ENCODE results near the gene EPS15. TPM values are rescaled to one million over a fixed set of nuclear protein-coding genes. Genes with fewer than 3 reads are reported as not detected.
A peak's percentile ranks its signal among the peaks of the same experiment; 100 is the strongest.
"Not testable (repeated sequence)": the region's sequence is repeated elsewhere in the genome, so short reads cannot be mapped to it uniquely, and the experiment has no call there.

EPS15 gene
- total RNA-seq, 1 donor = 58.7 TPM

DNA sequence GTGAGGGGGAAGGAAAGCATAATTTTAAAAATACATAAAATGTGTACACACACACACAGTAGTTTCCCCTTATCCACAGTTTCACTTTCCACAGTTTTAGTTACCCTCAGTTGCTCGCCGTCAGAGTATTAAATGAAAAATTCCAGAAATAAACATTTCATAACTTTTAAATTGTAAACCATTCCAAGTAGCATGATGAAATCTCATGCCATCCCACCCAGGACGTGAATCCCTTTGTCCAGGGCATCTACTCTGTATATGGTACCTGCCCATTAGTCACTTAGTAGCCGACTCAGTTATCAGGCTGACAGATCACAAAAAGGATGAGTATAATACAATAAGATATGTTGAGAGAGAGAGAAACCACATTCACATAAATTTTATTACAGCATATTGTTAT is 36.2 kb downstream of the EPS15 start:
- H3K4me3 ChIP-seq (ENCODE audit: low read depth, low read length) = no peak overlapping the region
- peak; percentile 80 for DNase-seq (ENCODE audit: low read depth)
- no peak for TF ChIP-seq CTCF (IDR thresholded peaks at IDR 0.05; ENCODE audit: insufficient read depth, low read depth, low read length)

- peak; percentile 46 for DNase-seq (ENCODE audit: low read depth)
- H3K4me3 ChIP-seq (ENCODE audit: low read depth, low read length) = not testable (repeated sequence)
These were observed 44.0 kb downstream of the EPS15 start for GRCh38 chr1:51474832-51475620.

DNA sequence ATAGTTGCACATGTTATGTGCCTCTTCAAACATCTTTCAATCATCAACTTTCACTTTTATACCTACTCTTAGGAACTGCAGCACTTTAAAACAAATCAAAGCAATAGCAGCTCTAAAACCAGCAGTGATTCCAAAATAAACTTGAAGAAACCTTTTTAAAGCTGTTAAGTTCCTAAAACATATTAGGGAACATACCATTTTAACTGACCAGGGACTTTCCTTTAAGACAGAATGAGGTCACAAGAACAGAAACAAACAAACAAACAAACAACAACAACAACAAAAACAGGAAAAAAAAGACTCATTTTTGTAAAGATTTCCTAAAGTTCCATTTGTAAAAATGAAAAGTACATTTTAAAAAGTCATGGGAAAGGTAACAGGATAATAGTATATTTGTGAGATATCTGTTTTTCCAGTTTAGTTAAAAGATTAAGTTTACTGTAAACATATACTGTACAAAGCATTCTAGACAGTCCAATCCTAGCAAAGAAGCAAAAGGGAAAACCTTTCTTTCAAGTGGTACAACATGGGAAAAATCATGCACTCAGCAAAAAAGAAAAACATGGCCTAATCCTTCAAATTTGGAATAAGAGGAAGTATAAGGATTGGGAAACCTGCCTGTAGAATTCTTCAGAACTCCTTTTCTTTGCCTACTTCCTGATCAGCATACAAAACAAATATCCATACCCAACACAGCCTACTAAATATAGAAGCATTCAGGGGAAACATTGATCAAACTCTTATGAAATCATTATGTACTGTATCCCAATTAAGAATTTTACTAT is 45.5 kb downstream of the EPS15 start:
- DNase-seq (ENCODE audit: low read depth) = no peak
- no peak for TF ChIP-seq CTCF (IDR thresholded peaks at IDR 0.05; ENCODE audit: insufficient read depth, low read depth, low read length)
- H3K4me3 ChIP-seq (ENCODE audit: low read depth, low read length) = no peak overlapping the region

DNA sequence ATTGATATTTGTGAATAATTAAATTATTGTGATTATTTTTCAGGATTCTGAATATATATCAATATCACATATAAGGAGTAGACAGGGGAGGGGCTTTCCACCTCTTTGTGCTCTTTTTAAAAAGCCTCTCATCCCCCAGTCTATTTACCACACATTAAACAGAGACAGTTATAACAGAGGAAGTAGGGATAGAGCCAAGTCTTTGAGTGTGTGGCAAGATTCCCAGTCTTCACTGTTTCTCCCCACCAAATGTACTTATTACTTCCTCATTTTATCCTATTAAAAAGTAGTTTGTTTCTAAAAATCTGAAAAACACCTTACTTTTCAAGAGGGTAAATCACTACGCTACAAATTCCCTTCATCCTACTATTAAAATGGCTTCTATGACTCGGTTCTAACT is 46.7 kb downstream of the EPS15 start:
- no peak overlapping the region for H3K4me3 ChIP-seq (ENCODE audit: low read depth, low read length)
- DNase-seq (ENCODE audit: low read depth) = no peak
- no peak for TF ChIP-seq CTCF (IDR thresholded peaks at IDR 0.05; ENCODE audit: insufficient read depth, low read depth, low read length)

DNA sequence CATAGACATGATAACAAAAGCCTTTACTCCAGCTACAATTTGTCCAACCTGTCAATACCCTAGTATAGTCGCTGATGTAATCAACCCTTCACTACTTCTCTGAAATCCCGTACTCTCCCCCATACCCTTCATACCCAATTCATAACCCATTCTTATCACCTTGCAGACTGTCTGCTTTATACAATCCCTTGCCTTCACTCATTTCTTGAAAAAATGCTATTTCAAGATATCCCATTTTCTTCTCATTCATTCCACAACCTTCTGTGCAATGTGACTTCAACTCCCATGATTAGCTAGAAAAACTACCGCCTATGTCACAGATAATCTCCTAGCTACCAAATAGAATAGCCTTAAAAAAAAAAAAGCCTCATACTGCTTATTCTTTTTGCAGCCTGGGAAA is 49.5 kb downstream of the EPS15 start:
- TF ChIP-seq CTCF (IDR thresholded peaks at IDR 0.05; ENCODE audit: insufficient read depth, low read depth, low read length) = no peak
- DNase-seq (ENCODE audit: low read depth) = no peak
- H3K4me3 ChIP-seq (ENCODE audit: low read depth, low read length) = no peak overlapping the region

GRCh38 chr1:51464828-51465227 is 54.2 kb downstream of the EPS15 start:
- DNase-seq (ENCODE audit: low read depth) = no peak
- no peak for TF ChIP-seq CTCF (IDR thresholded peaks at IDR 0.05; ENCODE audit: insufficient read depth, low read depth, low read length)
- no peak overlapping the region for H3K4me3 ChIP-seq (ENCODE audit: low read depth, low read length)

- peak; percentile 43 for DNase-seq (ENCODE audit: low read depth)
- no peak overlapping the region for H3K4me3 ChIP-seq (ENCODE audit: low read depth, low read length)
- TF ChIP-seq CTCF (IDR thresholded peaks at IDR 0.05; ENCODE audit: insufficient read depth, low read depth, low read length) = no peak
These were observed 55.5 kb downstream of the EPS15 start for GRCh38 chr1:51463561-51463960.

DNA sequence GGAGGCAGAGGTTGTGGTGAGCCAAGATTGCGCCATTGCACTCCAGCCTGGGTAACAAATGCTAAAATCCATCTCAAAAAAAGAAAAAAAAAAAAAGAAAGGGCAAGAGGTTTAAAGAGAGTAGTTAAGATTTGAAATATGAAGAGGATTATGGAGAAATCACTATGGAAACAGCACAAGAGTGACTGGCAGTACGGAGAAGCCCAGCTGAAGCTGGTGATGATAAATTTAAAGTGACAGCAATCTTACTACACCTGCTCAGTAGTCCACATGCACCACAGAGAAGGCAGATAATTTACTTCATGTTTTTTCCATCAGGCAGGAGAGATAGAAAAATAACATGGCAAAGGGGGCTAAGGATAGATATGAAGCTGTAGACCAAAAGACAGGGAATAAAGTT is 56.8 kb downstream of the EPS15 start:
- DNase-seq (ENCODE audit: low read depth); H3K4me3 ChIP-seq (ENCODE audit: low read depth, low read length): not testable (repeated sequence)
